H1 (cell line): ENCODE measurements around the gene APBA3.

Source experiments
- SRF ChIP-seq: IDR thresholded peaks from 2 replicates; pipeline ENCODE4 v1.6.1; 2011; ENCODE audit warnings: mild to moderate bottlenecking, low read depth, low read length, moderate library complexity
- TF ChIP-seq, protein P1 (sequence below), 3 experiments: IDR thresholded peaks; 1 replicate in 2 of 3; 2 replicates in 1 of 3; pipeline versions ENCODE4 v1.5.1 to v1.6.1; 2011; ENCODE audit warnings: low read length in 3 of 3, mild to moderate bottlenecking in 3 of 3, inconsistent platforms in 2 of 3, low read depth in 1 of 3, moderate library complexity in 1 of 3; ENCODE audit not compliant: insufficient read depth in 1 of 3; ENCODE audit errors: control extremely low read depth in 1 of 3

- TF ChIP-seq SRF, result no peak
- TF ChIP-seq, protein P1, sequence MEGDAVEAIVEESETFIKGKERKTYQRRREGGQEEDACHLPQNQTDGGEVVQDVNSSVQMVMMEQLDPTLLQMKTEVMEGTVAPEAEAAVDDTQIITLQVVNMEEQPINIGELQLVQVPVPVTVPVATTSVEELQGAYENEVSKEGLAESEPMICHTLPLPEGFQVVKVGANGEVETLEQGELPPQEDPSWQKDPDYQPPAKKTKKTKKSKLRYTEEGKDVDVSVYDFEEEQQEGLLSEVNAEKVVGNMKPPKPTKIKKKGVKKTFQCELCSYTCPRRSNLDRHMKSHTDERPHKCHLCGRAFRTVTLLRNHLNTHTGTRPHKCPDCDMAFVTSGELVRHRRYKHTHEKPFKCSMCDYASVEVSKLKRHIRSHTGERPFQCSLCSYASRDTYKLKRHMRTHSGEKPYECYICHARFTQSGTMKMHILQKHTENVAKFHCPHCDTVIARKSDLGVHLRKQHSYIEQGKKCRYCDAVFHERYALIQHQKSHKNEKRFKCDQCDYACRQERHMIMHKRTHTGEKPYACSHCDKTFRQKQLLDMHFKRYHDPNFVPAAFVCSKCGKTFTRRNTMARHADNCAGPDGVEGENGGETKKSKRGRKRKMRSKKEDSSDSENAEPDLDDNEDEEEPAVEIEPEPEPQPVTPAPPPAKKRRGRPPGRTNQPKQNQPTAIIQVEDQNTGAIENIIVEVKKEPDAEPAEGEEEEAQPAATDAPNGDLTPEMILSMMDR (IDR thresholded peaks at IDR 0.05; ENCODE audit: control extremely low read depth in 1 of 3, insufficient read depth in 1 of 3, low read depth in 1 of 3, low read length in 3 of 3), result no peak
These were observed 45.3 kb downstream of the APBA3 start for GRCh38 chr19:3716147-3716668.
